Measurements from ENCODE around the gene CYTH4. TPM values are rescaled to one million over a fixed set of nuclear protein-coding genes. Genes with fewer than 3 reads are reported as not detected.

The CYTH4 gene
- total RNA-seq, 1 donor from 2014 or later = not detected

- no peak for DNase-seq
- peaks cover 10% of the 10 kb centered on the region for H3K9me3 Mint-ChIP-seq (ENCODE audit: unreplicated experiment)
- peaks cover 14% of the 10 kb centered on the region for H3K4me1 Mint-ChIP-seq (ENCODE audit: low read depth, unreplicated experiment)
- TF ChIP-seq CTCF (IDR thresholded peaks at IDR 0.05; ENCODE audit: partially characterized antibody, unreplicated experiment) = no peak
- H3K36me3 Mint-ChIP-seq (ENCODE audit: unreplicated experiment) = peaks cover 5% of the 10 kb centered on the region
- peaks cover 6% of the 10 kb centered on the region for H3K27me3 Mint-ChIP-seq (ENCODE audit: unreplicated experiment)
- no peak overlapping the region for H3K4me3 Mint-ChIP-seq (ENCODE audit: unreplicated experiment)
- no peak overlapping the region for H3K27ac Mint-ChIP-seq (ENCODE audit: unreplicated experiment)
These were observed 75.3 kb downstream of the CYTH4 start for GRCh38 chr22:37357446-37358075.

- H3K4me1 Mint-ChIP-seq (ENCODE audit: low read depth, unreplicated experiment) = peaks cover 17% of the 10 kb centered on the region
- no peak for TF ChIP-seq CTCF (IDR thresholded peaks at IDR 0.05; ENCODE audit: partially characterized antibody, unreplicated experiment)
- DNase-seq = no peak
- no peak overlapping the region for H3K4me3 Mint-ChIP-seq (ENCODE audit: unreplicated experiment)
- H3K9me3 Mint-ChIP-seq (ENCODE audit: unreplicated experiment) = peaks cover 10% of the 10 kb centered on the region
- H3K27me3 Mint-ChIP-seq (ENCODE audit: unreplicated experiment) = peaks cover 5% of the 10 kb centered on the region
- H3K27ac Mint-ChIP-seq (ENCODE audit: unreplicated experiment) = no peak overlapping the region
- peaks cover 5% of the 10 kb centered on the region for H3K36me3 Mint-ChIP-seq (ENCODE audit: unreplicated experiment)
These were observed 76.1 kb downstream of the CYTH4 start for GRCh38 chr22:37358386-37358785.

- Mint-ChIP-seq H3K36me3 (ENCODE audit: unreplicated experiment) (peaks cover 5% of the 10 kb centered on the region), H3K4me1 (ENCODE audit: low read depth, unreplicated experiment) (peaks cover 19% of the 10 kb centered on the region), H3K27ac (ENCODE audit: unreplicated experiment) (no peak overlapping the region), H3K9me3 (ENCODE audit: unreplicated experiment) (peaks cover 10% of the 10 kb centered on the region), H3K4me3 (ENCODE audit: unreplicated experiment) (no peak overlapping the region), H3K27me3 (ENCODE audit: unreplicated experiment) (peaks cover 5% of the 10 kb centered on the region)
- TF ChIP-seq CTCF (IDR thresholded peaks at IDR 0.05; ENCODE audit: partially characterized antibody, unreplicated experiment) = no peak
- no peak for DNase-seq
These were observed 76.6 kb downstream of the CYTH4 start for GRCh38 chr22:37358917-37359316.

GRCh38 chr22:37362621-37363020, 80.3 kb downstream of the CYTH4 start:
- Mint-ChIP-seq H3K4me3 (ENCODE audit: unreplicated experiment) (no peak overlapping the region), H3K4me1 (ENCODE audit: low read depth, unreplicated experiment) (peaks cover 28% of the 10 kb centered on the region), H3K36me3 (ENCODE audit: unreplicated experiment) (peaks cover 5% of the 10 kb centered on the region), H3K27ac (ENCODE audit: unreplicated experiment) (no peak overlapping the region), H3K27me3 (ENCODE audit: unreplicated experiment) (peaks cover 5% of the 10 kb centered on the region), H3K9me3 (ENCODE audit: unreplicated experiment) (peaks cover 8% of the 10 kb centered on the region)
- no peak for DNase-seq
- TF ChIP-seq CTCF (IDR thresholded peaks at IDR 0.05; ENCODE audit: partially characterized antibody, unreplicated experiment) = no peak

GRCh38 chr22:37363261-37363992, 81.1 kb downstream of the CYTH4 start:
- no peak overlapping the region for H3K4me3 Mint-ChIP-seq (ENCODE audit: unreplicated experiment)
- H3K27me3 Mint-ChIP-seq (ENCODE audit: unreplicated experiment) = peaks cover 5% of the 10 kb centered on the region
- H3K4me1 Mint-ChIP-seq (ENCODE audit: low read depth, unreplicated experiment) = peaks cover 31% of the 10 kb centered on the region
- no peak for DNase-seq
- peaks cover 9% of the 10 kb centered on the region for H3K9me3 Mint-ChIP-seq (ENCODE audit: unreplicated experiment)
- no peak for TF ChIP-seq CTCF (IDR thresholded peaks at IDR 0.05; ENCODE audit: partially characterized antibody, unreplicated experiment)
- H3K27ac Mint-ChIP-seq (ENCODE audit: unreplicated experiment) = no peak overlapping the region
- peaks cover 4% of the 10 kb centered on the region for H3K36me3 Mint-ChIP-seq (ENCODE audit: unreplicated experiment)
